NCI-H1694 treated with DMSO at 0.1 percent for 48 hours (cell line): Measurements from ENCODE around the gene STAT3.
"Not testable (repeated sequence)": the region's sequence is repeated elsewhere in the genome, so short reads cannot be mapped to it uniquely, and the experiment has no call there.

Experiments
- DNase-seq: peaks from one replicate; lab custom pipeline; 2025; lab: John Stamatoyannopoulos, UW

The STAT3 gene

GRCh38 chr17:42276359-42276608, 112.0 kb downstream of the STAT3 start, which contains the start of gene STAT5B:
Gene STAT5B, minus strand, starts transcription at chr17:42276391. Its CDS starts 44,264 bp downstream, at chr17:42232127.
- DNase-seq: no peak

- DNase-seq: peak; percentile 21
These were observed 112.5 kb downstream of the STAT3 start for GRCh38 chr17:42275527-42276358.

GRCh38 chr17:42274812-42275526, 113.3 kb downstream of the STAT3 start:
- DNase-seq: no peak

GRCh38 chr17:42274253-42274542, 114.0 kb downstream of the STAT3 start:
- no peak for DNase-seq

GRCh38 chr17:42273474-42274252, 114.6 kb downstream of the STAT3 start:
- DNase-seq: no peak

GRCh38 chr17:42272162-42272907, 115.9 kb downstream of the STAT3 start:
- no peak for DNase-seq

- DNase-seq: no peak
These were observed 116.5 kb downstream of the STAT3 start for GRCh38 chr17:42271779-42272035.

- no peak for DNase-seq
These were observed 117.0 kb downstream of the STAT3 start for GRCh38 chr17:42271006-42271778.

GRCh38 chr17:42270596-42270995, 117.6 kb downstream of the STAT3 start:
- no peak for DNase-seq

GRCh38 chr17:42270170-42270535, 118.1 kb downstream of the STAT3 start:
- DNase-seq: no peak

GRCh38 chr17:42268236-42268635, 120.0 kb downstream of the STAT3 start:
- no peak for DNase-seq

GRCh38 chr17:42266918-42267766, 121.1 kb downstream of the STAT3 start:
- no peak for DNase-seq

GRCh38 chr17:42266462-42266861, 121.8 kb downstream of the STAT3 start:
- DNase-seq: no peak

GRCh38 chr17:42264366-42264765, 123.9 kb downstream of the STAT3 start:
- DNase-seq: not testable (repeated sequence)
